GM21423 (cell line): ENCODE results near the gene ST6GALNAC5.
A peak's percentile ranks its signal among the peaks of the same experiment; 100 is the strongest.
"Not testable (repeated sequence)": the region's sequence is repeated elsewhere in the genome, so short reads cannot be mapped to it uniquely, and the experiment has no call there.

ENCODE experiments used
- ATAC-seq: cut with Tn5 transposase; IDR thresholded peaks from one replicate; pipeline ENCODE4 v1.9.1; 2021; ENCODE audit warnings: mild to moderate bottlenecking, moderate library complexity; ENCODE audit not compliant: unreplicated experiment

Gene ST6GALNAC5

DNA sequence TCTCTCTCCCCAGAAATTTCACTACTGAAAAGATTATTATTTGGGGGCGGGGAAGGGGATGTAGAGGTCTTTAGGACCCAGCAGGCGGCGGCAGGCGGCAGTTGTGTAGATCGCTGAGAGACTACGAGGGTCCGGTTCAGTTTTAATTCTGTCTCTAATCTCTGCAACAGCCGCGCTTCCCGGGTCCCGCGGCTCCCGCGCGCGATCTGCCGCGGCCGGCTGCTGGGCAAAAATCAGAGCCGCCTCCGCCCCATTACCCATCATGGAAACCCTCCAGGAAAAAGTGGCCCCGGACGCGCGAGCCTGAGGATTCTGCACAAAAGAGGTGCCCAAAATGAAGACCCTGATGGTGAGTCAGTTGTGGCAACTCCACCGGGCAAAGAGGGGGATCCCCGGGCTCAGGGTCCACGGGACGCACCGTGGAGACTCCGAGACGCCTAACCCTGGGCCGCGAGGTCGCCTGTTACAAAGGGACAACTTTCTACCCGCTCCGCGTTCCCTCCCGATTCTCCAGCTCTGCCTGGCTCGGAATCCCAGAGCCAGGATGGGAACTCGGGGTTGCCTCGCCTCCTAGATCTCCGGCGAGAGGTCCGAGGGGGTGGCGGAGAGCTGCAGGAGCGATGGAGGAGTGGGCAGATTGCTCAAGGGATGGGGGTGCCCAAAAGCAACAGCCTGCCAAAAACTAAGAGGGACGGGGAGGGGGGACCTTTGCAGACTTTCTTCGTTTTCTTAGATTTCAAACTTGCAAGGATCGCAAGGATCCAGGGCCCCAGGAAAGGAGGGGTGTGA, at the start of gene ST6GALNAC5:
Gene ST6GALNAC5, plus strand, starts transcription at position 139 of the 789 bp plus-strand sequence.
- ATAC-seq, result no peak

DNA sequence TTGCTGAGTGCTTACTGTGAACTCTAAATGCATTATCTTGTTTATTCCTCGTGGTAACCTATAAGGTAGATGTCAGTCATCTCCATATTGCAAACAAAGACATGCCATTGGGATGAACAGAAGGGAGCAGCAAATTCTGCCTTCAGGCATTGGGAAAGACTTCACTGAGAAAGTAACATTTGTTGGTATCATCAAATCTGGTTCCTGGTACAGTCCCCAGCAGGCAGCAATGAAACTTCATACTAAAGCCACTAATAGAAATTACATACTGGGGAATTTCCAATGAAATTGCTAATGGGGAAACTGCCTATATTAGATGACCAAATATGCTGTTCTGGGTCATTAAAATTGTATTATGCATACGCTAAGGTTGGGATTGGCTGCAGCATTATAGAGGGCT, 47.3 kb upstream of the ST6GALNAC5 start:
- ATAC-seq, result no peak

DNA sequence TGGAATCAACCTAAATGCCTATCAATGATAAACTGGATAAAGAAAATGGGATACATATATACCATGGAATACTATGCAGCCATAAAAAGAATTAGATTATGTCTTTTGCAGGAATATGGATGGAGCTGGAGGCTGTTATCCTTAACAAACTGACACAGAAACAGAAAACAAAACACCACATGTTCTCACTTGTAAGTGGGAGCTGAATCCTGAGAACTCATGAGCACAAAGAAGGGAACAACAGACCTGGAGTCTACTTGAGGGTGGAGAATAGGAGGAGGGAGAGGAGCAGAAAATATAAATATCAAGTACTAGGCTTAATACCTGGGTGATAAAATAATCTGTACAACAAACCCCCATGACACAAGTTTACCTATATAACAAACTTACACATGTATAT, 44.3 kb upstream of the ST6GALNAC5 start:
- ATAC-seq, result not testable (repeated sequence)

DNA sequence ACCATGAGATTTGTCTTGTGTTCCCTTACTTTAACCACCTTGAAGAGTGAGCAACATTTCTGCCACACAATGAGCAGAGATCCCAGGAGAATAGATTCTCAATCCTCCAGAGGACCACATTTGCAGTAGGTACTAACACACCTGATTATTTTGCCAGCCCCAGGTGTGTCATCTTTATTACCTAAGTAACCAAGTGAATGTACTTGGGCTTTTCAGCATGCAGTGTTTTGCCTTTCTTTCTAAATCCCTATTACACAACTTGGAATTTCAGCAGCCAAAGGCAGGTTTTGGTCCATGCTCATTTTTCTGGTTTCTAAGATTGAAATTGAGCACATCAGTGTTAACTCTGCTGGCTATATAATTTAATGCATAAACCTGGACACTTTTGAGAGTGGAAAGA, 43.2 kb upstream of the ST6GALNAC5 start:
- no peak for ATAC-seq

DNA sequence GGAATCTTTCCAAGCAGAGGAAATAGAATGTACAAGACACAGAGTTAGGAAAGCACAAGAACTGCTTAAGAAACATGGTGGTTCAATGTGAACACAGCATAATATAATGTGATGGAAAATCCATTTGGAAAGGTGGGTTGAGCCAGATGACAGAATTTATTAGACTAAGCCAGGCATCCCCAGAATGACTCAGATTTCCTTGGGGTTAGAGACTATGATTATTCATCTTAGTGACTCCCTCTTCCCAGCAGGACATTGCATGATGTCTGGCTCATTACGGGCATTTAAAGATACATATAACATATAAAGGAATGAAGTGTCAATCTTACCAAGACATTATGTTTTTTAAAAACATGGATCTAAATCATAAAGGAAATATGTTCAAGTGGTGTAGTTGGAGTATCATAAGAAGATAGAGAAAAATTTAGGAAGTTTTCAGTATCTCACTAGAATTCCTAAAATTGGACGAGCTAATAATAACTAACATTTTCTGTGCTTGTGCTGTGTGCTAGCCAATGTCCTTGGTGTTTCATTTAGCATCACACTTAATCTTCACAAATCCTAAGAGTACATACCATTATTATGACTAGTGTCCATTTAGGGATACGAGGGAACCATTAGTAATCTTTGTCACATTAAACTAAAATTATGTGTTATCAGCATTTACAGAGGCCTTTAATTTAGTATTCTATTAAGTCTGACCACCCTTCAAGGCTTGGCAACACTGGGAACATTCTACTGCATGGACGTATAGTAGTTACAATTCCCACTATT, 41.0 kb upstream of the ST6GALNAC5 start:
- ATAC-seq, result no peak

DNA sequence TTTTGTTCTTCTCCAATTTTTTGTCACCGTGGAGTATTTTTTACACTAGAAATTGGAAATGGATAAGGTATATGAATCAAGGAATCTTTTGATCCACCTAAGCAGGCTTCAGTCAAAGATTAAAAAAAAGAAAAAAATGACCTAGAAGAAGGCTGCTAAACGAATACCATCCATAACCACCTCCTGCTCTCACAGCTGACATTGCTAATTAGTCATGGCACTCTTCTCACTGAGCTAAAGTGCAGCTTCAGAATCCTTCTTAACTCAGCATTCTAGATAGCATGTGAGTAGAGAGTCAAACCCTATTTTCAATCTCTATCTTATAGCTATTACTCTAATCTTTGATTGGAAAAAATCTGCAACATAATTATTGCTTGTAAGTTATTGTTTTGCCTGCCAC, 40.2 kb upstream of the ST6GALNAC5 start:
- ATAC-seq, result no peak

DNA sequence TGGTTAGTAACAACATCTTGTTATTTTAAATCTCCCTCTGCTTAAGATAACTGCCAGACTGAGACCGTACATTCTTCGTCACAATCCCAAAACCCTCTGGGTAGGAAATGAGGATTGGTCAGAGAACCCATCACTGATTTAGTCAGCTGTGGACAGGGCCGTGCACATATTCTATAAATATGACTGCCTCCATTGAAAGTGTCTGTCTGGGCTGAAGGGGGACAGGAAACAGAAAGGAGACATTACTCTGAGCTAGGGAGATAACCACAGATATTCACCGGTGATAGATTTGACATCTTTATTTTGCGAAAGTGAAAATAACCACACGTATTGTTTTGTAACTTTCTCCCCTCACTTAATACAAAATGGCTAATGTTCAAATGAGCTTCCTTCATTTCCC, 36.9 kb upstream of the ST6GALNAC5 start:
- ATAC-seq, result peak; percentile 86

DNA sequence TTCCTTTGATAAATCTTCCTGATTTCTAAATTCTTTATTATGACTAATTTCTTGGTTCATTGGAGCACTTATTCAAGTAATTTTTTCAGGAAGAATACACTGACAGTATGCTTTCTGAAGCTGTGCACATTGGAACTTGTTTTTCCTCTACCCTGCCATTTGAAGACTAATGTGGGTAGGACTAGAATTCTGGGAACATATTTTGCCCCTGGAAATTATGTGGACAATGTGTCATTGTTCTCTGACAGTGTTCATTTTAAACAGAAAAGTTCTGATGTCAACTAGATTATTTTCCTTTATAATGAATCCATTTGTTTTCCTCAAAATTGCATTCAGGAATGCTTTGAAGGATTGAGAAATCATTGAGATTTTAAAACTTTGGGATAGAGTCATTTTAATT, 34.8 kb upstream of the ST6GALNAC5 start:
- no peak for ATAC-seq

DNA sequence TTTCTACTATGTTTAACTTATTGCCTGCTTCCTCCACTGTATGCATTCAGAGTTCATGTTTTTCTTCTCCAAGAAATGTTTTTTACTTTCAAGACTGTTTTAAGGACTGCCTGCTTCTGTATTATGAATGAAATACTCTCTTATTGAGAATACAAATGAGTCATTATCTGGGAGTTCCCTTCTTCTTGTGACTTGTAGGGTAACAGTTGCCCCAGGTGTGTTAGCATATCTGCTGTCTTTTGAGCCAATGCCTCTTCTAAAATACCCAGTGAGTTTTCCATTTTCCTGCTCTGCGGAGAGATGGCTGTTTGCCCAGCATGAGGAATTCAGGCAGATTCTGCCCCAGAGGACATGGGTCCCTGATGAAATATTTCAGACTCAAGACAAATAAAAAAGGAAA, 34.1 kb upstream of the ST6GALNAC5 start:
- no peak for ATAC-seq

DNA sequence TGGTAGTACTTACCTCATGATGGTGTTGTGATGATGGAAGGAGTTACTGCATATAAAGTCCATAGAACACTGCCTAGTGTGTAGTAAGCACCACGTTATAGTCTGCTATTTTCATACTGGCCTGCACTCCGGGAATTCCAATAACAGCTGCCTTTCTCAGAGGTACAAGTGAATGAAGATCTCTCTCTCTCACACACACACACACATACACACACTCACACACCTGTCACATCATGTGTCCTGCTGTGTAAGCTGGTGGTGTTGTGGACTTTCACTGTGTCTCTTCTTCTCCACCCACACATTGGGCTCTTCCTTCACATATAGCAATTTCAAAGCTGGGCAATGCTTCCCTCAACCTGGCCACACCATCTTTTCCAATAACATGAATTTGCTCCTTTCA, 33.4 kb upstream of the ST6GALNAC5 start:
- ATAC-seq, result no peak

DNA sequence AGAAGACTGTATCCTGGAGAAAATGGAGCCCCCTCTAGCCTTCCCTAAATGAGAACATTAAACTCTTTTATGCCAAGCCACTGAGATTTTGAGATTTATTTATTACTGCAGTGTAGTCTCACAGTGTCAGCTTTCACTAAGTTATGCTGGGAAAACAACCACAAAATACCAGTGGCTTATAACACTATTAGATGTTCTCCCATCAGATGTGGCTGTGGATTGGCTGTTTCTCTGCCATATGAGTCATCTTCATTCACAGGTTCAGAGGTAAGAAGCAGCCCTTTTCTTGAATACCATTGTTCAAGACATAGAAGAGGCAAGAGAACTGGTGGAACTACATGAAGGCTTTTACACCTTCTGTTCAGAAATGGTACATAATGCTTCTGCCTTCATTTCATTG, 32.1 kb upstream of the ST6GALNAC5 start:
- ATAC-seq, result no peak

DNA sequence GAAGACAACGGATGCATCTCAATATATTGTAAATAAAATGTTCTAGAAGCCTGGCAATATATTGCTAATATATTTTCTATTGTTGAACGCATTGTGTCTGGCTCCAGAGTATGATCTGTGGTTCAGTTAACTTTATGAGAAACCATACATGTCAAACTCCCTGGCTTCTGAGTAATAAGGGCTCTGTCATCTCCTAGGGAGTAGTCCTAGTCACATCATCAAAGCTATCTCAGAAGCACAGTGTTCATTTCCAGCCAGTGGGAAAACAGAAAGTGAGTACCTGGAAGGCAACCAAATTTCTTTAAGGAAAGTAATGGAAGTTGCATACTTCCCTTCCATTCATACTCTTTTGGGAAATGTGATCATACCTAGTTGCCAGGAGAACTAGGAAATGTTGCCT, 27.0 kb upstream of the ST6GALNAC5 start:
- no peak for ATAC-seq

DNA sequence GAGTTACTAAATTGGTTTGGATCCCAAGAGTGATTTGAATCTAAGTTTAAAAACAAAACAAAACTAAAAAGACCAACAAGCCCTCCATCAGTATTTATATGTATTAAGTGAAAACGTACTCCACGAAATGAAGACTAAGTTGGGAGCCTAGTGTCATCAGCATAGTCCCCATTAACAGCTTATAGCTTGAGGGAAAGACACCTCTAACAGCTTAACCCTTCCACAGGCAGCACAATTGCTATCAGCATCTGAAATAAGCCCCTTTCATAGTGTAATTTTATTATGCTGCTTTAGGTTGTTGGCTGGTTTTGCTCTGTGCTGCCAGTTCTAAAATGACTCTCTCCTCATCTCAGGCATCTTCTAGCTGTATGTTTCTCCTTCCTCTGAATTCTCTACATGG, 25.8 kb upstream of the ST6GALNAC5 start:
- no peak for ATAC-seq

DNA sequence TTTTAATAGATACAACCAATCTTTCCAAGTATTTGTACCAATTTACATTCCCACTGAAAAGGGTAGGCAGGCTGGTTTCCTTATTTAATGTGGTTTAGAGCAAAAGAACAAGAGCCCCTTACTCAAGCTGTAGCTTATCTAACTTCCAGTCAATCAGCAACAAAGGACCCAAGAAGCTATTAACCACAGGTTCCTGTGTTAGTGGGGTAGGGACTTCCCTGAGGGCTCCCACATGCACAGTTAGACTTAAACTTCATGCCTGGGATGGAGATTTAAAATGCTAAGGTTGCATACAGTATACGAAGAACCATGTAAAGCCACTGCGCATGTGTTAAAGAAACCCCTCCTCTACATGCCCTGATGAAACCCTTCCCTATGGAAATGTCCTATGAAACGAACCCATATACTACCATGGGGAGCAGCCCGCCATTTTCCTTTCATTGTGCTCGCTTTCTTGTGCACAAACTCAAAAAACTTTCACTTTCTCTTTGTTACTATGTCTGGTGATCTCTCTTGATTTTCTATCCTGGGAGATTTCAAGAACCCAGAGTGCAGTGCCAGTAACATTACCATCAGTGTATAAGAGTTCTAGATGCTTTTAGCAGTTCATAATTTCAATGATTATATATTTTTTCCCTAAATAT, 23.3 kb upstream of the ST6GALNAC5 start:
- ATAC-seq, result no peak

DNA sequence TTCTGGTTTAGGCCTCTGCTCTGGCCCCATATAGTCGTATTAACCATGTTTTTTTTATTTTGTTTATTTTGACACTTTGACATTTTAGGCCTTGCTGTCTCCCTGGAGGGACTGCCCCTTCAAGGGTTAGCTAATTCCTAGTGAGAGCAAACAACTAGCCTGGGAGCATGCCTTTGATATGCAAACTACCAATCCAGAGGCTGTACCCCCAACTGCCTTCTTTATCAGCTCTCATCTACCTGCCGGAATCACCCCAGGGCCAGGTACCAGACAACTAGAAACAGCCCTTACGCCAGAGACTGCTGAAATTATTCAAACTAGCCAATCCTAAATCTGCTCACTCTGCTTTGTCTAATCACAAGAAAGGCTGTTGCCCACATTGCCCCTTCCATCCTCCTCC, 13.0 kb upstream of the ST6GALNAC5 start:
- no peak for ATAC-seq

DNA sequence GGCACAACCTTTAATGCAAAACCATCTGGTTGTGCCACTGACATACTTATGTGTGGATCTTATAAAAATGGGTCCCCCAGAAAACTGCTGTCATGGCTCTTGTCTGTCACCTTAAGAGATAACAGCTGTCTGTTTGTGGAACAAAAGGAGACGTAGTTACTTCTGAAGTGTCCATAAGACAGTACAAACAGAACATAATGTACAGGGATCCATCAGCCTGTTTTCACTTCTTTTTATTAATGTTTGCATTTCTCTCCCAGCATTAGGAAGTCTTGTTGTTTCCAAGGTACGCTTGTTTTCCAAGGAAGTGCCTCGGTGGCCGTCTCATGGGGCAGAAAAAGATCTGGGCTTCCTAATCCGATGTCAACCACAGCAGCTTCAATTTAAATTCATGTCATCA, 11.2 kb upstream of the ST6GALNAC5 start:
- ATAC-seq, result no peak

DNA sequence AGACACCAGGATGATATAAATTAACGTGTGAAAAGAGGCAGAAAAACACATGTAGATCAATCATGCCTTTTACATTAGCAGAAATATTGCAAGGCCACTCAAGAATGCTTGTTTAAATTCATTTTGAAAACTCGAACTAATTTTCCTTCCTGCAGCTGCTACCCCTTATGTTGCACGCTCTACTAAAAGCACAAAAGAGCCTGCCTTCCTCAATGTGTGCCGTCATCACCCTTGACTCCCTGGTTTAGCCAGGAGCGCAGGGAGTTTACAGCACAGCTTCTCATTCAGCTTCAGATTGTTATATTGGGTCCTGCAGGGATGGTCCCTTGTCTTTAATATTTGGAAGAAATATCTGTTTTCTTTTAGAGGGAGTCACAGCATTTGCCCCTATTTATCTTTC, 10.1 kb upstream of the ST6GALNAC5 start:
- ATAC-seq, result no peak

DNA sequence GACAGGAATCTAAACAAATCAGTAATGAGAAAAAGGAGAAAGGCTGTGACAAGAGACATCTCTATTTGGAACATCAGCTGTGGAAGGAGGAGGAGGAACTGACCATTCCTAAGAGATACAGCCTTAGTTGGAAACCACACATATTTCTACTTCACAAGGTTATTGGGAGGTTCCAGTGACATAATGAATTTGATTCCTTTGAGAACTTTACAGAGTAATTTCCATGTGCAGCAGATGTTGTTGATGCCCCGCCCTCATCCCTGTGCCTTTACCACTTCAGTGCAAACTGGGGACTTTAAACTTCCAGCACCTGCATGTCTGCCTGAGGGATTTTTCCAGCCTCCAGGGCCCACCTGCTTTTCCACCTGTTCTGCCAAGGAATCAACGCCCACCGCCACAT, 9.3 kb upstream of the ST6GALNAC5 start:
- ATAC-seq, result no peak

DNA sequence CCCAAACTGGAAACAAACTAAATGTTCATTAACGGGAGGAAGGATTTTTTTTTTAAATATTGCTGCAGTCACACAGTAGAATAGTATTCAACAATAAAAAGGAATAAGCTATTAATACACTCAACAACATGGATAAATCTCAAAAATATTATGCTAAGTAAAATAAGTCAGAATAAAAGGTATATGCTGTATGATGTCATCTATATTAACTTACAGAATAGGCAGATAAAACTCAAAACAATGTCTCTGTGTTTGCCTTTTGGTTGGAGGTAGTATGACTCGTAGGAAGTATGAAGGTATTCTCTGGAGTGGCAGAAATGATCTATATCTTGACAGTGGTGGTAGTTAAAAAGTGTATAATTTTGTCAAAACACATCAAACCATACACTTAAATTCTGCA, 6.1 kb upstream of the ST6GALNAC5 start:
- ATAC-seq, result no peak

DNA sequence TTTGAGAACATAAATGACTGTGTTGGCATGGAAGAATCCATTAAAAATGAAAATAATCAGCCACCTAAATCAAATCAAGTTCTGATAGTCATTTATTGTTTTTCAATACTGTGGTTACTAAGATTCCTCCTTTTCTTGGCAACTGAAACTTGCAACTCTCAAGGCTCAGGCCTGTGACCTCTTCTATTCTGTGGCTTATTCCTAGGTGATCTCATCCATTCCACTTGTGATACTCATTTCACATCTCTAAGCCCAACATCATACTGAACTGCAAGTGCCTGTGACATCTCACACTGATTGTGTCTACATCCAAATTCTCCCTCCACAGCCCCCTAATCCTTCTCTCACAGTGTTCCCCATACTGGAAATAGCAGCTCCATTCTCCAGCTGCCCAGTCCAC, 4.8 kb upstream of the ST6GALNAC5 start:
- ATAC-seq, result no peak

DNA sequence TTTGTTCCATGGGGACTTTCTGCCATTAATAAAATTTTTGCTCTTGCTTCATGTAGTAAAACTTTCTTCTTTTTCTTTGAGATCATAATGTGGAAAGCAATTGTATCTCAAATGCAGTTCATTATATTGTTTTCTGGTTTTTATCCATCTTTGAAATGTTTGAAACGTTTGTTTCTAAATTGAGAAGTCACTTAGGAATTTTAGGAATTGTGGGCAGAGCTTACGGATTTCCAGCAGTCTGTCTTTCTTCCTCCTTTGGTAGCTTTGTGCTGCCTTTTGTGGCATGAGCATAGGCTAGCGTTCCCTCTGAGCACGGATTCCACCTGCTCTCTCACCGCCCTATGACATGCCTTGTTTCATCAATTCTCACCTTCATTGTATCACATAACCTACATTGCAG, 2.9 kb upstream of the ST6GALNAC5 start:
- ATAC-seq, result no peak

DNA sequence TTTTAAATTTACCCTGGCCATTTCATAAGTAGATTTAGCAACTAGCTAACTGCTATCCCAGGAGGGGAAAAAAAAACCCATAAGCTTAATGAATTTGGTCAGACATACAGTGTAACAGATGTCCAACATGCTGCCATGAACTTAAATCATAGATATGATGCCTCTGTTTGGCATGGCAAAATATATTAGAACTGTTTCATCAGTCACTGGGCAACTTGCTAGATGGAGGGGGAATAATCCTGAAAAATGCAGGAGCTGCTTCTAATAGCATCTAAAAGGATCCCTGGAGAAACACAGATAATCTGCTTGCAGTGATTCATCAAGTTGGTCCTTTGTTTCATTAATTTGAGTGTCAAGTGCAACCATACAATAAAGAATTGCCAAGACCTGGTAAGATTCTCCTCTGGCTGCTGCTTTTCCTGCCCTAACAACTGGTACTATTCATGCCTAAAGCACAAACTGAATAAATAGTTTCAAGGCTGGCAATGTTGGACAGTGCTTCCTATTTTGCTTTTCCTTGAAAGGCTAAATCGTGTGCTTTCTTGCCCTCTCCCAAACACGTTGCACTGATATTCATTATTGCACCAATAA, 1.5 kb upstream of the ST6GALNAC5 start:
- no peak for ATAC-seq
